GM18858 (cell line): ENCODE results near the gene YAP1.

Experiments
- ATAC-seq: cut with Tn5 transposase; IDR thresholded peaks from one replicate; pipeline ENCODE4 v1.9.1; 2021; ENCODE audit not compliant: unreplicated experiment

YAP1 gene

DNA sequence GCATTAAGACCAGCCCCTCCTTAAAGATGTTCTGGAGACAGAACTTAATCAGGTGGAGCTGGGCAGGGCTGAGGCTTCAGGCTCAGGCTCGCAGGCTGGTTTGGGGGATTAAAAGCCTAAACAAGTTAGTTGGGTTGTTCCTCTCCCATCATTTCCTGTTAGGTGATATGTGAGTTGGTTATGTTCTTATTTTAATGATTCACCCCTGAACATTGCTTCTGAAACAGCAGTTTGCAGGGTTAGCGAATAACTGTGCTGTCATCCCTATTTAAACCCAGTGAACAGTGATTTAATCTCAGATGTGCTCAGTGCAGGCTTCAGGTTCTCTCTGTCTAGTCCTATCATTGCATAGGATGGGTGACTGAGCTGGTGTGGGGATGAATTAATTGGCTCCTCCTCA lies 159.7 kb downstream of the YAP1 start:
- no peak for ATAC-seq

DNA sequence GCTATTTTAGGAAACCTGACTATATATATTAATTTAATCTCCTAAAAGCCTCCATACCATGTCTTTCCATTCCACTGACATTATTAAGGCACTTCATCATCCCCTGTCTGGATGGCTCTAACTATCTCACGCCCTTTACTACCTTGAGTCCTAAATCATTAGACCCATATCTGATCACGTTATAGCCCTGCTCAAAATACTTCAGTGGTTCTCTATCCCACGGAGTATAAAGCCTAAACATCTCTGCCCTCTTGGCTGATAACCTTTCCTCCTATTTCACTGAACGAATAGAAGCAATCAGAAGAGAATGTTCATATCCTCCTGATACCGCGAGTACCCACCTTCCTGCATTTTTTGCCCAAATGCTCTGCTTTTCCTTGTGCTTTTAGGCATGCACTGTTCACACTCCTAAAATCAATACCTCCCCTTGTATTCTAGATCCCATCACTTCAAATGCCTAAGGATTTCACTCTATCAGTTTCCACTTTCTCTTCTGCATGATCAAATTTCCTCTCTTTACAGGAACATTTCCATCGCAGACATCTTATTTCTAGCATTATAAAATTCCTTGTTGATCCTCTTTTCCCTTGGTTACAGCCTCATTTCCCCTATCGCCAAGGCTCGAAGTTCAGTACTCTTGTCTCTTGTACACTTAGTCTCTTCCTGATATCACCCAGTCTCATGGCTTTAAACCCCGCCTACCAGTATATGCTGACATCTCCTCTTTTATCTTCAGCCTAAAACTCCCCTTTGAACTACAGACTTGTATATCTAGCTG lies 162.0 kb downstream of the YAP1 start:
- ATAC-seq, result no peak

DNA sequence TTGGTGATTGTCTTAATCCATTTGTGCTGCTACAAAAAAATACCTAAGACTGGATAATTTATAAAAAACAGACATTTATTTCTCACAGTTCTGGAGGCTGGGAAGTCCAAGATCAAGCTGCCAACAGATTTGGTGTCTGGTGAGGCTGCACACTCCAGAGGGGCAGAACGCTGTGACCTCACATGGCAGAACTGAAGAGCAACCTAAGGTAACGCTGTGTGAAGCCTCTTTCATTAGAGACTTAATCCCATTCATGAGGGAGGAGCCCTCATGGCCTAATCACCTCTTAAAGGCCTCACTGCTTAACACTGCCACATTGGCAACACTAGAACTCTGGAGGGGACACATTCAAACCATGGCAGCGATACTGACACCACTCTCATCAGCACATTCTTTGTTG lies 164.4 kb downstream of the YAP1 start:
- no peak for ATAC-seq

DNA sequence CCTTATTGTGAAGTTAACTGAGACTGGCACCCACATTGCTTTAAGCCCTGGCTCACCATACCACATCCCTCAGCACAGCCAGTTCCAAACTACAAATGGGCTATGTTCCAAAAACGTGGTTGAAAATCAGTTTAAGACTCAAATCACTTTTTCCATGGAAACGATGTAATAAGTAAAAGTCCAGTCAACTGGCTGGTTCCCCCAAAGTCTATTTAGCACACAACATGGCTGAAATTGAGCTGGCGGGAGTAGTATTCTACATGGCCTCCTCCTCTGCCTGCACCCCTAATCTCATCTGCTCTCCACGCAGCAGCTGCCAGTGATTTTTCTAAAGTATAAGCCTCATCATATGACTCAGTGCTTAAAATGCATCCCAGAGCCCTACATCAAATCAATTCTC lies 166.1 kb downstream of the YAP1 start:
- no peak for ATAC-seq

DNA sequence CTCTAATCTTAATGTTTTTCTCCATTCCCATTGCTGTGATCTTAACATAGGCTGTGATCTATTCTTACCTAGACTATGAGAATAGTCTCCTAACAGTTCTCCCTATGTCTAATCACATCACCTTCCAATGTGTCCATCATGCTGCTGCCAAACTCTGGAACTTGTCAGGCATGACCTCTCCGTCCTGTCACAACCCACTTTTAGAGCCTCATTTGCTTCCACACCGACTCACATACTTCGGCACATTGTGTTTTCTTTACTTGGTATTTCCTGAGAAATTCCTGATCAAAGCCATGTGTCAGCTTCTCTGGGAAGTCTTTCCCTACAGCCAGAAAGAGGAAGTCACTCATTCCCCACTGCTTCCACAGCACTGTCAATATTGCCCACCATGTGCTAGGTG lies 166.5 kb downstream of the YAP1 start:
- no peak for ATAC-seq

DNA sequence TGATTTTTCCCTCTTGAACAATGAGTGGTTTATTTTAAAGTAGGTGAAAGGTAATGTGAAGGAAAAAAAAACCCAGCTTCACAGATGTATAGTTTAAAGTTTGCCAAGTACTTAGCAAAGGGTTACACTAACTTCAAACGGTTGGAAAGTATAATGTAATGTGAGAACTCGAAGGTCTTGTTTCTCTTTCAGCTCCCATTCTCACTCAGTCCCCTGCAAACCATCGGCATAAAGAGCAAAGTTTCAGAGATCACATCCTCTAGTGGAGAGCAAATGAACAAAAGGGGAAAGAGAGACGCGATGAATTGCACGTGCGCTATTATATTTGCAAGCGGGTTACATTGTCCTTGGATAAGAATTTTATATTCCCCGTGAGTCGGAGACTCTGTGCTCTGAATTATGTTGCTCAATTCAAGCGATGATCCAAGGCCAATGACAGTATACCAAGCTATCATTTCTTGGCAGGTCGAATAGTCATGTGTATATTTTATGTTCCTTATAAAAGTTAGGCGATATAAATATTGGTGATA lies 169.5 kb downstream of the YAP1 start:
- ATAC-seq, result peak; percentile 96

DNA sequence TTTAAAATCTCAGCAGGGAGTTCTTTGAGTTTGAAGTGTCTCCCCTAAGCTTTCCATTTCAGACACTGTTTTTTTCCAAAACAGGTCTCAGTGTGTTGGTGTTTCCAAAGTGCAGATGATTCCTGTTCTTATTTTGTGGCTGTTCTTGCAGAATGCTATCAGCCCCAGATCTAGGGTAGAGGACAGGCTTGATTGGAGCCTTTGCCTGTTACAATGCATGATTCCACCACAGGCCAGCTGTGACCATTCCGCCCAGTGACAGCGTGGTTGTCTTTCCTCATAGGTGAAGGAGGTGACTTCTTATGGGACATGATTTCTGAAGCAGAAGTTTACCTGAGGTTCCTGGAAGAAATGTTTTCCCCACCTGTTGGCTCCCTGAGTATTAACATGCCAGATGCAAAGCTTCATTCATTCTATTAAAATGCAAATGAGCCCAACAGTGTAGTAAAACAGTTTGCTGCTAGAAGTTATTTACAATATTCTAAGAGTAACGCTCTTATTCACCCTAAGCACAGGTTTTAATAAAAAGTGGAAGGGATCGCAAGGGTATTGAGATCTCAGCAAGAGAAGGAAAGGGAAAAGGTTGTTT lies 170.1 kb downstream of the YAP1 start:
- ATAC-seq, result no peak
